KOPT-K1 (cell line): ENCODE results near the gene TENM4.

Experiments used
- H3K27ac ChIP-seq: fragments of 200-600 bp; sonication (generic); 2 replicates; pipeline ENCODE4 v1.5.1; 2016; ENCODE audit warnings: antibody characterized with exemption, mild to moderate bottlenecking, low read depth, low read length; ENCODE audit not compliant: poor library complexity, severe bottlenecking
- H3K36me3 ChIP-seq: fragments of 200-600 bp; sonication (generic); 2 replicates; pipeline ENCODE4 v1.5.1; 2017; ENCODE audit warnings: antibody characterized with exemption, mild to moderate bottlenecking, low read length, moderate library complexity; ENCODE audit not compliant: insufficient read depth
- H3K9me3 ChIP-seq: fragments of 200-600 bp; sonication (generic); 2 replicates; pipeline ENCODE4 v1.5.1; 2017; ENCODE audit warnings: antibody characterized with exemption, low read length, mild to moderate bottlenecking; ENCODE audit not compliant: insufficient read depth, poor library complexity, severe bottlenecking

TENM4 gene

GRCh38 chr11:78762105-78762504, 678.7 kb downstream of the TENM4 start:
- H3K36me3 ChIP-seq, result no peaks in the 10 kb centered on the region
- H3K9me3 ChIP-seq, result no peaks in the 10 kb centered on the region

GRCh38 chr11:78759071-78759470, 681.8 kb downstream of the TENM4 start:
- Histone ChIP-seq H3K27ac (no peak overlapping the region), H3K36me3 (no peaks in the 10 kb centered on the region), H3K9me3 (no peaks in the 10 kb centered on the region)

More at GRCh38 chr11:78762105-78762504, 678.7 kb downstream of the TENM4 start:
- no peak overlapping the region for H3K27ac ChIP-seq

- Histone ChIP-seq H3K27ac (no peak overlapping the region), H3K9me3 (no peaks in the 10 kb centered on the region), H3K36me3 (no peaks in the 10 kb centered on the region)
Observed at GRCh38 chr11:78753297-78753696, 687.5 kb downstream of the TENM4 start.

GRCh38 chr11:78752494-78752893, 688.3 kb downstream of the TENM4 start:
- Histone ChIP-seq H3K9me3 (no peaks in the 10 kb centered on the region), H3K36me3 (no peaks in the 10 kb centered on the region), H3K27ac (no peak overlapping the region)

- H3K27ac ChIP-seq, result no peak overlapping the region
- H3K9me3 ChIP-seq, result no peaks in the 10 kb centered on the region
- no peaks in the 10 kb centered on the region for H3K36me3 ChIP-seq
Observed at GRCh38 chr11:78748918-78749690, 691.7 kb downstream of the TENM4 start.

GRCh38 chr11:78744949-78745348, 695.9 kb downstream of the TENM4 start:
- H3K27ac ChIP-seq, result no peak overlapping the region
- no peaks in the 10 kb centered on the region for H3K9me3 ChIP-seq
- no peaks in the 10 kb centered on the region for H3K36me3 ChIP-seq

GRCh38 chr11:78744202-78744601, 696.6 kb downstream of the TENM4 start:
- Histone ChIP-seq H3K27ac (no peak overlapping the region), H3K36me3 (no peaks in the 10 kb centered on the region), H3K9me3 (no peaks in the 10 kb centered on the region)

GRCh38 chr11:78742430-78742829, 698.4 kb downstream of the TENM4 start:
- H3K36me3 ChIP-seq, result no peaks in the 10 kb centered on the region
- no peak overlapping the region for H3K27ac ChIP-seq
- no peaks in the 10 kb centered on the region for H3K9me3 ChIP-seq

GRCh38 chr11:78741741-78742140, 699.1 kb downstream of the TENM4 start:
- no peak overlapping the region for H3K27ac ChIP-seq
- H3K36me3 ChIP-seq, result no peaks in the 10 kb centered on the region
- no peaks in the 10 kb centered on the region for H3K9me3 ChIP-seq

- no peaks in the 10 kb centered on the region for H3K9me3 ChIP-seq
- H3K36me3 ChIP-seq, result no peaks in the 10 kb centered on the region
- H3K27ac ChIP-seq, result no peak overlapping the region
Observed at GRCh38 chr11:78740199-78741071, 700.4 kb downstream of the TENM4 start.

- Histone ChIP-seq H3K27ac (no peak overlapping the region), H3K9me3 (no peaks in the 10 kb centered on the region), H3K36me3 (no peaks in the 10 kb centered on the region)
Observed at GRCh38 chr11:78737891-78738290, 702.9 kb downstream of the TENM4 start.

GRCh38 chr11:78737301-78737700, 703.5 kb downstream of the TENM4 start:
- Histone ChIP-seq H3K36me3 (no peaks in the 10 kb centered on the region), H3K9me3 (no peaks in the 10 kb centered on the region), H3K27ac (no peak overlapping the region)

GRCh38 chr11:78735711-78736110, 705.1 kb downstream of the TENM4 start:
- Histone ChIP-seq H3K9me3 (no peaks in the 10 kb centered on the region), H3K27ac (no peak overlapping the region), H3K36me3 (no peaks in the 10 kb centered on the region)

GRCh38 chr11:78733031-78733430, 707.8 kb downstream of the TENM4 start:
- H3K36me3 ChIP-seq, result no peaks in the 10 kb centered on the region
- no peak overlapping the region for H3K27ac ChIP-seq
- no peaks in the 10 kb centered on the region for H3K9me3 ChIP-seq

- Histone ChIP-seq H3K9me3 (no peaks in the 10 kb centered on the region), H3K36me3 (no peaks in the 10 kb centered on the region), H3K27ac (no peak overlapping the region)
Observed at GRCh38 chr11:78732246-78732645, 708.6 kb downstream of the TENM4 start.
